Renal cortex interstitium (tissue), 11 donors: ENCODE results near the gene NCOA5. TPM values are rescaled to one million over a fixed set of nuclear protein-coding genes. Genes with fewer than 3 reads are reported as not detected.
"Not testable (repeated sequence)": the region's sequence is repeated elsewhere in the genome, so short reads cannot be mapped to it uniquely, and the experiment has no call there.

Experiments
- DNase-seq, 11 donors: peaks; one replicate each; pipeline ENCODE4 v3.0.0-alpha.2; 2013; ENCODE audit warnings: low read depth in 9 of 11, low spot score in 4 of 11; ENCODE audit errors: extremely low read depth in 1 of 11
- polyA plus RNA-seq, 3 donors: library from polyadenylated mRNA; unstranded; fragments of 120-200 nt; gene quantifications; one replicate each; pipeline ENCODE4 v1.2.1, GENCODE V29; 2013; ENCODE audit not compliant: insufficient read length in 3 of 3

The NCOA5 gene
- polyA plus RNA-seq, 3 donors, result 50.8 to 60.5 (median 57.0) TPM

DNA sequence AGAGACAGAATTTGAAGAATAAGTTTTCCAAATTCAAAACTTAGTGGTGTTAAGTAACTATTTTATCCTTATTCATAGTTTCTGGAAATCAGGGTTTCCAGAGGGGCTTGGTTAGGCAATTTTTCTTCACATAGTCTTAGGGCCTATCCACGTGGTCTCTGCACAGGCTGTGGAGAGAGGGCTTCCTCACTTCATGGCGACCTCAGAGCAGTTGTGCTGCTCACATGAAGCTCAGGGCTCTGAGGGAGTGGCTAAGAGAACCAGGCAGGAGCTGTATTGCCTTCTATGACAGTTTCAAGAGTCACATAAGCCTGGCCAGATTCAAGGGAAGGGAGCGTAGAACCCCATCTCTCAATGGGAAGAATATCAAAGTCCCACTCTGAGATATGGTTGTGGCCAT is 14.5 kb upstream of the NCOA5 start:
- no peak for DNase-seq

DNA sequence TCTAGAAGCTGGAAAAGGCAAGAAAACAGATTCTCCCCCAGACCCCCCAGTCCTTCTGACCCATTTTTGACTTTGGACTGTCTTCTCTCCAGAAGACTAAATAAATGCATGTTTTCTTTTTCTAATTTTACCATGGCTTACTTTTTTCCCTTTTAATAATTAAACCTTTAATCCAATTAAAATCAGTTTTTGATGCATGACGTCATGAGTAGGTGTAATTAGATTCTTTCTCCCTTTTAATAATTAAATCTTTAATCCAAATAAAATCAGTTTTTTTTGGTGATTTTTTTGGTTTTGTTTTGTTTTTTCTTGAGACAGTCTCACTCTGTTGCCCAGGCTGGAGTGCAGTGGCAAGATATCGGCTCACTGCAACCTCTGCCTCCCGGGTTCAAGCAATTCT is 13.2 kb upstream of the NCOA5 start:
- DNase-seq, result no peak

DNA sequence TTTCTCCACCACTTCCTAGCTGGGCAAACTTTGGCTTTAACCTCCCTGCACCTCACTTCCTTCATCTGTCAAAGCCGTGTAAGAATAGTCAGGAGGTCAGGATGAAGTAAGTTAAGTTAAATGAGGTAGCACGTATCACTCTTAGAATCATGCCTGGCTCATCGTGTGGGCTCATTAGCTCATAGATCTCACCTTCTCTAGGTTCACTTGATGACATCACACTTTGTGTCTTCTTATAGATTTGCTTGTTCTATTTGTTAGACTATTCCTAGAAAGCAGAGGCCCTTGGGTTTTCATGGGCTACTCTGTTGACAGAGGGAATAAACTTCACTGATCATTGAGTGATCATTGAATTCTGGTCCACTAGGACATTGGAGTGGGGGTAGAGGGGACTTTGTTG is 12.2 kb upstream of the NCOA5 start:
- DNase-seq, result no peak

DNA sequence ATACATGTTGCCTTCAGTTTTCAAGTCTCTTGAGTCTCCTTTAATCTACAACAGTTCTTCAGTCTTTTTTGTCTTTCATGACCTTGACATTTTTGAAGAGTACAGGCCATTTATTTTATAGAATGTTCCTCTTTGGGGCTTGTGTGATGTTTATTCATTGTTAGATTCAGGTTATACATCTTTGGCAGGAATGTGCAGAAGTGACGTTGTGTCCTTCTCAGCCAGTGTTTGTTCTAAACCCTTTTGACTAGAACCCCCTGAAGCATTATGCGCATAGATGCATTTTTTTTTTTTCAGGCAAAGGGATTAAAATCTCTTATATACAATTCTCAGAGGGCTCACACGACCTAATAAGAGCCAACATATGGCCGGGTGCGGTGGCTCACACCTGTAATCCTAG is 11.2 kb upstream of the NCOA5 start:
- DNase-seq, result no peak

DNA sequence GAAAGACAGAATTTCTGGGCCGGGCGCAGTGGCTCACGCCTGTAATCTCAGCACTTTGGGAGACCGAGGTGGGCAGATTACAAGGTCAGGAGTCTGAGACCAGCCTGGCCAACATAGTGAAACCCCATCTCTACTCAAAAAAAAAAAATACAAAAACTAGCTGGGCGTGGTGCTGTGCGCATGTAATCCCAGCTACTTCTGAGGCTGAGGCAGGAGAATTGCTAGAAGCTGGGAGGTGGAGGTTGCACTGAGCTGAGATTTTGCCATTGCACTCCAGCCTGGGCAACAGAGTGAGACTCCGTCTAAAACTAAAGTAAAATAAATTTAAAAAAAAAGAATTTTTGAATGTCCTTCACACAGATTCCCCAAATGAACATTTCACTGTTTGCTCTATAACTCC is 10.7 kb upstream of the NCOA5 start:
- not testable (repeated sequence) for DNase-seq

DNA sequence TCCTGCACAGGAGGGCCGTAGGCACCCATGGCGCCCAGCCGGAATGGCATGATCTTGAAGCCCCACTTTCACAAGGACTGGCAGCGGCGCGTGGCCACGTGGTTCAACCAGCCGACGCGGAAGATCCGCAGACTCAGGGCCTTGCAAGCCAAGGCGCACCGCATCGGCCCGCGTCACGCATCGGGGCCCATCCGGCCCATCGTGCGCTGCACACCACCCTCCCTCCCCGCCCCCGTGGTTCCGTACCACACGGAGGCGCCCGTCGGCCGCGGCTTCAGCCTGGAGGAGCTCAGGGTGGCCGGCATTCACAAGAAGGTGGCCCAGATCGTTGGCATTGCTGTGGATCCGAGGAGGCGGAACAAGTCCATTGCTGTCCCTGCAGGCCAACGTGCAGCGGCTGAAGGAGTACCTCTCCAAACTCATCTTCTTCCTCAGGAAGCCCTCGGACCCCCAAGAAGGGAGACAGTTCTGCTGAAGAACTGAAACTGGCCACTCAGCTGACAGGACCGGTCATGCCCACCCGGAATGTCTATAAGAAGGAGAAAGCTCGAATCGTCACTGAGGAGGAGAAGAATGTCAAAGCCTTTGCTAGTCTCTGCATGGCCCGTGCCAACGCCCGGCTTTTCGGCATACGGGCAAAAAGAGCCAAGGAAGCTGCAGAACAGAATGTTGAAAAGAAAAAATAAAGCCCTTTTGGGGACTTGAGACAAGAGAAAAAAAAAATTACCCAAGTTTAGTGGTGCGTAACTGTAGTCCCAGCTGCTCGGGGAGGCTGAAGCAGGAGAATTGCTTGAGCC is 9.9 kb upstream of the NCOA5 start:
- DNase-seq, result no peak

DNA sequence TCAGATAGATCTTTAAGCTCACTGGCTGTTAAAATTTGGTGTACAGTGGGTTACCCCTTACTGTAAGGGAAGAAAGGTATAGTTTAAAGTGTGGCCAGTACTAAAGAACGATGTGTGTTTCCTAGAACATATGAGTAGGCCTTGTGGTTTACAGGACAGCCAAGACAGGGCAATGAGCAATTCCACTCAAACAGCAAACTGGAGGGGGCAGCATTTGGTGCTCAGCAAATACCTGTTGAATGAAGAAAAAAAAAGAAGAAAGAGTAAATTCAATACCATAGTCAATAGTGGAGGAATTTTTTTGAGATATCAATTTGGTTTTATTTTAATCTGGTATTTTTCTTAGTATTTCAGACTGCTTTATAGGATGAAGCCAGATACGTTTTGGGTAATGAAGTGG is 3.8 kb upstream of the NCOA5 start:
- no peak for DNase-seq

DNA sequence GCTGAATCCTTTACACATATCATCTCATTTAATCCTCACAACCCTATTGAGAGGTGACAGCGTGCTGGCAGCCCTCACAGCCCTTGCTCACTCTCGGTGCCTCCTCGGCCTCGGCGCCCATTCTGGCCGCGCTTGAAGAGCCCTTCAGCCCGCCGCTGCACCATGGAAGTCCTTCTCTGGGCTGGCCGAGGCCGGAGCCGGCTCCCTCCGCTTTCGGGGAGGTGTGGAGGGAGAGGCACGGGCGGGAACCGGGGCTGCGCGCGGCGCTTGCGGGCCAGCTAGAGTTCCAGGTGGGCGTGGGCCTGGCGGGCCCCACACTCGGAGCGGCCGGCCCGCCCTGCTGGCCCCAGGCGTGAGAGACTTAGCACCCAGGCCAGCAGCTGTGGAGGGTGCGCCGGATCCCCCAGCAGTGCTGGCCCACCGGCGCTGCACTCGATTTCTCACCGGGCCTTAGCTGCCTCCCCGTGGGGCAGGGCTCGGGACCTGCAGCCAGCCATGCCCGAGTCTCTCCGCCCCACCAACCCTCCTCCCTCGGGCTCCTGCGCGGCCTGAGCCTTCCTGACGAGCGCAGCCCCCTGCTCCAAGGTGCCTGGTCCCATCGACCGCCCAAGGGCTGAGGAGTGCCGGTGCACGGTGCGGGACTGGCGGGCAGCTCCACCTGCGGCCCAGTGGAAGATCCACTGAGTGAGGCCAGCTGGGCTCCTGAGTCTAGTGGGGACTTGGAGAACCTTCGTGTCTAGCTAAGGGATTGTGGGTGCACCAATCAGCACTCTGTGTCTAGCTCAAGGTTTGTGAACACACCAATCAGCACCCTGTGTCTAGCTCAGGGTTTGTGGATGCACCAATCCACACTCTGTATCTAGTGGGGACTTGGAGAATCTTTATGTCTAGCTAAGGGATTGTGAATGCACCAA is 2.1 kb upstream of the NCOA5 start:
- DNase-seq, result not testable (repeated sequence)

DNA sequence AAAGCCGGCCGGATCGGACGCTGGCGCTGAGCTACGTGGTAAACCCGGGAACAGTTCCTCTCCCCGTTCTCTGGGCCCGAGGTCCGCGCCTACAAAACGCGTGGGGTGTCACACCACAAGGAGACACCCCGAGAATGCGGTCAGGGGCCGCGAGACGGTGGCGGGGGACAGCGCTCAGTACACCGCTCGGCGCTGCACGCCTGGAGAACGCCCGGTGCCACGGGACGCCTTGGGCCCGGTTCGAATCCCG is 670 bp downstream of the NCOA5 start:
- DNase-seq, result peak in 1 of 11 donors; percentile 2

DNA sequence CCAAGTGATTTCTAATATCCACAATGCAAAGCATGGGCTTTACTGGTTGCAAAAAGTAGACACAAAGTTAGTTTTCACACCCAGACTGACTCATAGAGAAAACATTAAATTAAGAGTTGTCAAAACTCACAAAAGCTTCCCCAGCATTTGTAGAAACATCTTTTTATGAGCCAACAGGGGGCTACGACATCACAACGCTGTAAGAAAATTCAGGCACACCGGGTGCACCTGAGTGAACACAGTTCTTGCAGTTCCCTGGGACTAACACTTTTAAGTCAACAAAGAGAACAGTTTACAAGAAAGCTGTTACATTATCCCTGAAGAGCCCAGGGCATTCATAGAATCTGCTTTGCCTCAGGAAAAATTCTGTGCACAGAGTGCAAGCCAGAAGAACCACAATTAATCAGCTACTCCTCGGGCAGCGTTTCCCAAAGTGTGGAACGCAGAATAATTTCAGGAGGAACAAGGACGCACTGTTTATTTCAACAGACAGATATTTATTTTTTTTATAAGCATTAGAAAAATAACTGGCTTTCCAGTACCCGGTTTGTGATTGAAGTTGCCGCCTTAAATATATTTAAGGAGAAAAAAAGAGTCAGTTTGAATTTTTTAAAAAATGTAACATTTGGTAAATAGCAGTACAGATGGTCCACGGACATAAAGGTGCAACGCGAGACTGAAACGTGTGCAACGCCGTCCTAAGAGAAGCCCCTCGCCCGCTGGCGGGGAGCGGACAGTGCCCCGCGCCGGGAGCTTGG is 1.2 kb downstream of the NCOA5 start:
- peak in 2 of 11 donors; percentile 7 for DNase-seq

DNA sequence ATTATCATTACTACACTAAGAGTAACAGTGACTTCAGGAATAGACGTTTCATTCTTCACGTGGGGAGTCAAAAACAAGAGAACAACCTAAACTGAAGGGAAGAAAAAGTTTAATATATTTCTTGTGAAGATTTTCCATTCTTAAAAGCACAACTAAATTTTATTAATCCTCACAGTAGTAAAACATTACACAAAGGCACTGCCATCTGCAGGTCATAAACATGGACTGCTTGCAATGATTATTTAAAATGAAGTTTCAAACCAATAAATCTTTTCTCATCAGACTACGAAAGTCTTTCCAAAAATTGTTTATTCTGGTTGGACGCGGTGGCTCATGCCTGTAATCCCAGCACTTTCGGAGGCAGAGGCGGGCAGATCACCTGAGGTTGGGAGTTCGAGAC is 2.6 kb downstream of the NCOA5 start:
- no peak for DNase-seq

DNA sequence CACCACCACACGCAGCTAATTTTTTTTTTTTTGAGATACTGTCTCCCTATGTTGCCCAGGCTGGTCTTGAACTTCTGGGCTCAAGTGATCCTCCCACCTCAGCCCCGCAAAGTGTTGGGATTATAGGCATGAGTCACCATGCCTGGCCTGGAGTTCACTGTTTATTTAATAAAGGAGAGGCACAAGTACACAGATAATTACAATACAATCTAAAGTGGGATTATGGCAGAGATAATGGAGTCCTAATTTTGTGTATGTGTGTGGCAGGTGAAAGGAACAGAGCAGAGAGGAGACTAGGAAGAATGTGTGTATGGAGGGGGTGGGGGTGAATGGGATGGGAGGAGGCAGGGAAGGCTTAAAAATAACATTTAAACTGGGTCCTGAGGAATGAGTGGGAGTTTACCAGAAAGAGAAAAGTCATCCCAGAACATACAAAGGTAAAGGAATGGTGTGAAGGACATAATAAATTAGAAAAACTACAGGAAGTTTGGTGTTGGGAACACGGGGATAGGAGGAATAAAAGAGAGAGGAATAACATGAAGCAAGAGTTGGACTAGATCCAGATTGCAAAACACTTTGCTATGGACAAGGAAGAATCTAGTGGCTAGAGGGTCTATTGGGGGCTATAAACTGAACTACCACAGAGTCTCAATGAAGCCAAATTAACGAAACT is 4.4 kb downstream of the NCOA5 start:
- DNase-seq, result no peak

DNA sequence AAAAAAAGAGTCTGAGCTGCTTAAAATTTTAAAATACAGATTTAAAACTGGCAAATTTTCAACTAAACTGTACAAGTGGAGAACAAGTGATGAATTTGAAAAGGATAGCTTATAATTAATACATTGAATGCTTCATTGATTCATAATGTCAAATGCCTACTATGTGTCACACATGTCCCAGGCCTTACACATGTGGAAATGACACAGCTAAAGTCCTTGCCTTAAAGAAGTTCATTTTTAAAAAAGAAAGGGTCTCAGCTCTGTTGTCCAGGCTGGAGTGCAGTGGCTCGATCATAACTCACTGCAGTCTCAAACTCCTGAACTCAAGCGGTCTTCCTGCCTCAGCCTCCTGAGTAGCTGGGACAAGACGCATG is 5.0 kb downstream of the NCOA5 start:
- DNase-seq, result no peak

DNA sequence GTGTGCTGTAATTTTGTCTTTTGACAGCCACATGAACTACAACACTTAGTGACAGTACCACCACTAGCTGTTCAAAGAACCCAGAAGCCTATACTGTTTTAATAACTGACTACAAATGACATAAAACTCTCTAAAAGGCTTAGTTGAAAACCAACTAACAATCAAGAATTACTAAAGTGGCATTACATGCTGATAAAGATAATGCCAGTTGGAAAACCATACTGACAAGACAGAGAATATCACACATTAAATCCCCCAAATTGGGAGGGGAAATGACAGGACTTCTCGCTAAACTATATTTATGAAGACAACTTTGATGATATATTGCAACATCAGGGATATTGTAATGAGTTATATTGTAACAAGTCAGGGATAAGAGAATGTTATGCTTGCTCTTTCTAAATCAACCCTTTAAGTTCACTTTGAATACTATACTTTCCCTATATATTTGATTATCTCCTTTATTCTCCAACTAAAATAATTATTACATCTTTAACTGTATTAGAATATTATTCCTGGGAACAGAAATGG is 6.2 kb downstream of the NCOA5 start:
- DNase-seq, result no peak

DNA sequence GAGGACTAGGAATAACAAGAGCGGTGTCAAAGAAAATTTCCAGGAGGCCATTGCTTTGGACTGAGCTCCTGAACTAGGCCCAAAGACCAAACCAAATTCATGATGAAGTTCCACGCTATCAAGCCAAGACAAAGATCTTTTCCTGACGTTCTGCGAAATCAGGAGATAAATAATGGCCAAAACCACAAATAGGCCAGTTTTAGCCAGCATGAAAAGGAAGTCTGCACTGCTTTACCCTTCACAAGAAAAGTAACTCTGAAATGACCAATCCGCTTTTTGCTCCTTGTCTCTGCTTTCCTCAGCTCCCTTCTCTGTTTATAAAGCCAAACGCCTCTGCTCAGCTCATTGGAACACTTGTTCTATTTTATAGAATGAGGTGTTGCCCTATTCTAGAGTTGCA is 6.7 kb downstream of the NCOA5 start:
- DNase-seq, result no peak

DNA sequence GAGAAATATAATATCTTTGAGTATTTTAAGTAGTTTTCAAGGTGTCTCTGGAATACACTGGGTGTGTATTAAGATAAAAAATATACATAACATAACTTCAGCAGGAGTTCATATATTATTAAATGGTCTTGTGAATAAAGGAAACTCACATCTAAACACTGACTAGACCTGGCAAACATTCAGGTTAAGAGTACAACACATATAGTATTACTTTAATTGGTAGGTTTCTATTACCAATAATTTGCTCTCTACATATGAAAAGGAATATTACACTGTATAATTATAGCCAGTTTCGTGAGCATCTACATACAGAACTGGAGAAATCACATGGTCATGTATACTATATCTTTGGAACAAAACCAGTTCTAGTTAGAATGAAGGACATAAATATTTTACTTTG is 8.7 kb downstream of the NCOA5 start:
- DNase-seq, result no peak

DNA sequence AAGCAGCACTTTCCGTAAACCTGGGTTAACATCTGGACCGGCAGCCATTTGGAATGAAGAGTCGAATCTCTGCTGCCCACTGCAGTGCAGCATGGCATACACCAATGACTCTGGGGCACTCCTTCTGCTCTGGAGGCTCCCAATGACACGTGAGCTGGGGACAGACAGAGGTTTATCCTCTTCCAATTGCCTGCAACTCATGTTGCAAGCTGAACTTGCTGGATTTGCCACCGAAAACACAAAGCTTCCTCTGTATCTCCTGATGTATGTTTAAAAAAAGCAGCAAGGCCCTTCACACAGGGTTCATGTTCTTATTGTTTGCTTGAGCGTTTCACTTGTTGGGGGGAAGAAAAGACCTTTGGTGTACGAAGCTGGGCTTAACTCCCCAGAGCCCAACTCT is 10.8 kb downstream of the NCOA5 start:
- no peak for DNase-seq

DNA sequence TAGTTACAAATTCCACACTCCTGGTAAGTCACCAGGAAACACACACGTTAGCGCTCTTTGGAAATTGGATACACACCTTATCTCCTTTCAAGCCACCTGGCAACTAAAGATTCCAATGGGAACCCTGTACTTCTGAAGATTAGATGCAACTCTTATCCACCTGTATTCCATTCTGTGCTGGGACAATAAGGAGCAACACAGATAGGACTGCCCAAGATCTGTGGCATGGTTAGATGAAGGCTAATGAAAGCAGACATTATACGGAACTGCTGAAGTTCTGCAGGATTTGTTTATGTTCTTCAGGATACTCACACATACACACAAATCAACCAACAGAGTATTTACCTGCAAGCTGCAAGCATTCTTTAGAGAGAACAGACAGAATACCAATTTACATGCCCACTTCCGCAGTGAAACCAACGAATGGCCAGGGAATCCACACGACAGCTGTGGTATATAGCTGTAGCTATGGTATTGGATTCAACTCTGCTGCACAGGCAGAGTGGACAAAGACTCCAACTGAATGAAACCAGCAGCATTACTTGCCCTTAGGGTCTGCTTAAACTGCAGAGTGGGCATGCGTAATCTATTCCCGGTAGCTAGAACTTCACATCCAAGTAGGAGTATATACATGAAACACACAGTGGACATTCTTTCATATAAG is 12.0 kb downstream of the NCOA5 start:
- DNase-seq, result no peak

DNA sequence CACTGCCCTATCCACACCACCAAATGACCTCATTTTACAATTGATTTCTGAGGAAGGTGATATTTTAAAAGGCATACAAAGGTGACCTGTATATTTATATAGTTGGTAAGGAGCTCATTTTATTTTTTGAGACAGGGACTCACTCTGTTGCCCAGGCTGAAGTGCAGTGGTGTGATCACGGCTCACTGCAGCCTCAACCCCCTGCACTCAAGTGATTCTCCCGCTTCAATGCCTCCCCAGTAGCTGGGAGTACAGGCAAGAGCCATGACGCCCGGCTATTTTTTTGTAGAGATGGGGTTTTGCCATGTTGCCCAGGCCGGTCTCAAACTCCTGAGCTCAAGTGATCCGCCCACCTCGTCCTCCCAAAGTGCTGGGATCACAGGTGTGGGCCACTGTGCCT is 13.0 kb downstream of the NCOA5 start:
- no peak for DNase-seq
